Ovary (tissue), 3 donors: ENCODE measurements around the gene DCAF7.

Experiments used
- EP300 ChIP-seq: sonication (generic); formaldehyde crosslinking; IDR thresholded peaks from one replicate; pipeline ENCODE4 v1.6.1; 2017; ENCODE audit warnings: antibody characterized with exemption
- POLR2A ChIP-seq: fragments of 450-650 bp; IDR thresholded peaks from one replicate; pipeline ENCODE4 v1.6.1; 2017; ENCODE audit warnings: antibody characterized with exemption, mild to moderate bottlenecking, moderate library complexity
- TF ChIP-seq, protein P1 (sequence below), 3 donors: fragments of 450-650 bp in 2 of 3; fragments of 200-600 bp in 1 of 3; IDR thresholded peaks; one replicate each; pipeline versions ENCODE4 v1.5.1 to v1.8.0; 2016 to 2022; ENCODE audit warnings: antibody characterized with exemption in 3 of 3, mild to moderate bottlenecking in 1 of 3
- donor health status: DM: no; HTN: no; CAD: no.

DNA sequence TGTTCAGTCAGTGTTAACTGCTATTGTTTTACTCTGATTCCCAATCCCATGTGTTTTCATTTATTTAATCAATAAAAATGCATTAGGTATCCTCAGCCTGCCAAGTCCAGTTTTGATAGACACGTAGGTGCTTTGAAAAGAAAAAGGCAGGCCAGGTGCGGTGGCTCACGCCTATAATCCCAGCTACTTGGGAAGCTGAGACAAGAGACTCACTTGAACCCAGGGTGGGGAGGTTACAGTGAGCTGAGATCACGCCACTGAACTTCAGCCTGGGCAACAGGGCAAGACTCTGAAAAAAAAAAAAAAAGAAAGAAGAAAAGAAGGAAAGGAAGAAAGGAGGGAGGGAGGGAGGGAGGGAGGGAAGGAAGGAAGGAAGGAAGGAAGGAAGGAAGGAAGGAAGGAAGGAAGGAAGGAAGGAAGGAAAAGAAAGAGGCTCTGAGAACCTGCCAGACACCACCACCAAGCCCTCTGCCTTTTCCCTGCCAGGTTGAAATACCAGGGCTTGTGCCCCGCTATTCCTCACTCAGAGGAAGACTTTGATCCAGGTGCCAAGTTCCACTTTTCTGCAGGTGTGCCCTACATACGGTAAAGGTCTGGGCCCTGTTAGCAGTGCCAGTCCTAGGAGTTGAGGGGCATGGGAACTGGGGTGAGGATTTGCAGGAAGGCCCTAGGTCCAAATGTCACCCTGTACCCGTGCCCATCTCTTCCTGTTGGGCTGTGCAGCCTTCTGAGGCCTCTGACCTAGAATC is 37.2 kb upstream of the DCAF7 start:
- TF ChIP-seq, protein P1, sequence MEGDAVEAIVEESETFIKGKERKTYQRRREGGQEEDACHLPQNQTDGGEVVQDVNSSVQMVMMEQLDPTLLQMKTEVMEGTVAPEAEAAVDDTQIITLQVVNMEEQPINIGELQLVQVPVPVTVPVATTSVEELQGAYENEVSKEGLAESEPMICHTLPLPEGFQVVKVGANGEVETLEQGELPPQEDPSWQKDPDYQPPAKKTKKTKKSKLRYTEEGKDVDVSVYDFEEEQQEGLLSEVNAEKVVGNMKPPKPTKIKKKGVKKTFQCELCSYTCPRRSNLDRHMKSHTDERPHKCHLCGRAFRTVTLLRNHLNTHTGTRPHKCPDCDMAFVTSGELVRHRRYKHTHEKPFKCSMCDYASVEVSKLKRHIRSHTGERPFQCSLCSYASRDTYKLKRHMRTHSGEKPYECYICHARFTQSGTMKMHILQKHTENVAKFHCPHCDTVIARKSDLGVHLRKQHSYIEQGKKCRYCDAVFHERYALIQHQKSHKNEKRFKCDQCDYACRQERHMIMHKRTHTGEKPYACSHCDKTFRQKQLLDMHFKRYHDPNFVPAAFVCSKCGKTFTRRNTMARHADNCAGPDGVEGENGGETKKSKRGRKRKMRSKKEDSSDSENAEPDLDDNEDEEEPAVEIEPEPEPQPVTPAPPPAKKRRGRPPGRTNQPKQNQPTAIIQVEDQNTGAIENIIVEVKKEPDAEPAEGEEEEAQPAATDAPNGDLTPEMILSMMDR (IDR thresholded peaks at IDR 0.05), result no peak
- TF ChIP-seq EP300 (no peak), POLR2A (no peak)
